Measurements from ENCODE around the gene AATF.
A peak's percentile ranks its signal among the peaks of the same experiment; 100 is the strongest.
"Not testable (repeated sequence)": the region's sequence is repeated elsewhere in the genome, so short reads cannot be mapped to it uniquely, and the experiment has no call there.

The AATF gene

GRCh38 chr17:37051381-37051780 lies 102.6 kb downstream of the AATF start:
- no peak for DNase-seq

- DNase-seq = no peak
Observed at GRCh38 chr17:37051833-37052232, 103.1 kb downstream of the AATF start.

- no peak for DNase-seq
Observed at GRCh38 chr17:37052450-37052849, 103.7 kb downstream of the AATF start.

GRCh38 chr17:37054894-37055293 lies 106.1 kb downstream of the AATF start:
- no peak for DNase-seq

- DNase-seq = no peak
Observed at GRCh38 chr17:37056622-37057021, 107.9 kb downstream of the AATF start.

- DNase-seq = no peak
Observed at GRCh38 chr17:37059493-37059892, 110.7 kb downstream of the AATF start.

- no peak for DNase-seq
Observed at GRCh38 chr17:37060094-37060493, 111.3 kb downstream of the AATF start.

- no peak for DNase-seq
Observed at GRCh38 chr17:37060928-37061327, 112.2 kb downstream of the AATF start.

- no peak for DNase-seq
Observed at GRCh38 chr17:37062021-37062420, 113.3 kb downstream of the AATF start.

- no peak for DNase-seq
Observed at GRCh38 chr17:37064206-37064605, 115.5 kb downstream of the AATF start.

GRCh38 chr17:37064956-37065355 lies 116.2 kb downstream of the AATF start:
- no peak for DNase-seq

- DNase-seq = no peak
Observed at GRCh38 chr17:37065486-37066321, 117.0 kb downstream of the AATF start.

- DNase-seq = no peak
Observed at GRCh38 chr17:37066322-37067255, 117.8 kb downstream of the AATF start.

GRCh38 chr17:37067555-37068111 lies 118.9 kb downstream of the AATF start:
- peak; percentile 39 for DNase-seq

- DNase-seq = no peak
Observed at GRCh38 chr17:37068266-37068665, 119.5 kb downstream of the AATF start.

GRCh38 chr17:37069087-37069486 lies 120.3 kb downstream of the AATF start:
- no peak for DNase-seq

- not testable (repeated sequence) for DNase-seq
Observed at GRCh38 chr17:37073464-37073863, 124.7 kb downstream of the AATF start.

- DNase-seq = no peak
Observed at GRCh38 chr17:37079065-37079708, 130.4 kb downstream of the AATF start.

GRCh38 chr17:37079735-37080134 lies 131.0 kb downstream of the AATF start:
- peak; percentile 19 for DNase-seq

- no peak for DNase-seq
Observed at GRCh38 chr17:37081287-37081686, 132.5 kb downstream of the AATF start.

- no peak for DNase-seq
Observed at GRCh38 chr17:37082311-37082860, 133.6 kb downstream of the AATF start.

GRCh38 chr17:37082985-37083384 lies 134.2 kb downstream of the AATF start:
- no peak for DNase-seq

Measured in fibroblast of skin of scalp (primary cell).